Smooth muscle cell (in vitro differentiated cells): ENCODE results near the gene YEATS2. TPM values are rescaled to one million over a fixed set of nuclear protein-coding genes. Genes with fewer than 3 reads are reported as not detected.
"Not testable (repeated sequence)": the region's sequence is repeated elsewhere in the genome, so short reads cannot be mapped to it uniquely, and the experiment has no call there.

Experiments used
- DNase-seq: peaks from one replicate; lab custom pipeline; 2025; ENCODE audit not compliant: unreplicated experiment; lab: John Stamatoyannopoulos, UW
- H2AFZ ChIP-seq: fragments of 200-600 bp; sonication (generic); 2 replicates; pipeline ENCODE4 v1.6.0; 2016; ENCODE audit warnings: antibody characterized with exemption, low read depth, mild to moderate bottlenecking
- H3F3A ChIP-seq: fragments of 200-600 bp; sonication (generic); 2 replicates; pipeline ENCODE4 v1.6.0; 2017; ENCODE audit warnings: antibody characterized with exemption, low read depth
- H3K27ac ChIP-seq: fragments of 200-600 bp; sonication (generic); 2 replicates; pipeline ENCODE4 v1.5.1; 2016; ENCODE audit warnings: low read depth, mild to moderate bottlenecking
- H3K27me3 ChIP-seq: fragments of 200-600 bp; sonication (generic); 2 replicates; pipeline ENCODE4 v1.6.1; 2016; ENCODE audit warnings: low read depth, mild to moderate bottlenecking
- H3K36me3 ChIP-seq: fragments of 200-600 bp; sonication (generic); 2 replicates; pipeline ENCODE4 v1.5.1; 2016; ENCODE audit warnings: low read depth
- H3K4me1 ChIP-seq: fragments of 200-600 bp; sonication (generic); 2 replicates; pipeline ENCODE4 v1.5.1; 2016; ENCODE audit warnings: low read depth
- H3K4me2 ChIP-seq: fragments of 200-600 bp; sonication (generic); 2 replicates; pipeline ENCODE4 v1.6.0; 2016; ENCODE audit warnings: mild to moderate bottlenecking
- H3K4me3 ChIP-seq: fragments of 200-600 bp; sonication (generic); 2 replicates; pipeline ENCODE4 v1.5.1; 2016; ENCODE audit warnings: mild to moderate bottlenecking
- H3K79me2 ChIP-seq: fragments of 200-600 bp; sonication (generic); 2 replicates; pipeline ENCODE4 v1.6.0; 2016; ENCODE audit warnings: low read depth, mild to moderate bottlenecking
- H3K9ac ChIP-seq: fragments of 200-600 bp; sonication (generic); 2 replicates; pipeline ENCODE4 v1.6.0; 2016; ENCODE audit warnings: low read depth
- H3K9me3 ChIP-seq: fragments of 200-600 bp; sonication (generic); replicated peaks from 2 replicates; pipeline ENCODE4 v1.5.1; 2016; ENCODE audit warnings: low read depth
- H4K20me1 ChIP-seq: fragments of 200-600 bp; sonication (generic); 2 replicates; pipeline ENCODE4 v1.6.0; 2016; ENCODE audit warnings: low read depth
- WGBS: methylation state at CpG from one replicate; pipeline ENCODE4 v1.1.7; 2016; ENCODE audit warnings: low lambda C conversion rate; 5-methylcytosine and 5-hydroxymethylcytosine counted together
- polyA plus RNA-seq: library from polyadenylated mRNA; unstranded; fragments of >200 nt; fragmentation: Nextera tagmentation; extraction: Ambion mirVana; gene quantifications from 2 replicates; pipeline ENCODE4 v1.2.1, GENCODE V29; 2016
- total RNA-seq: library from RNA; depleted of rRNA; stranded (reverse); fragments of >200 nt; gene quantifications from 2 replicates; pipeline ENCODE4 v1.2.3, GENCODE V29; 2014
- TF ChIP-seq, protein P1 (sequence below): fragments of 200-600 bp; sonication (generic); IDR thresholded peaks from 2 replicates; pipeline ENCODE4 v1.5.1; 2017; ENCODE audit warnings: borderline replicate concordance, mild to moderate bottlenecking, antibody characterized with exemption; ENCODE audit not compliant: insufficient read depth, poor library complexity, severe bottlenecking

Gene YEATS2
- total and polyA plus RNA-seq, 2 experiments from 2014 or later, result 19.9 to 30.4 TPM

DNA sequence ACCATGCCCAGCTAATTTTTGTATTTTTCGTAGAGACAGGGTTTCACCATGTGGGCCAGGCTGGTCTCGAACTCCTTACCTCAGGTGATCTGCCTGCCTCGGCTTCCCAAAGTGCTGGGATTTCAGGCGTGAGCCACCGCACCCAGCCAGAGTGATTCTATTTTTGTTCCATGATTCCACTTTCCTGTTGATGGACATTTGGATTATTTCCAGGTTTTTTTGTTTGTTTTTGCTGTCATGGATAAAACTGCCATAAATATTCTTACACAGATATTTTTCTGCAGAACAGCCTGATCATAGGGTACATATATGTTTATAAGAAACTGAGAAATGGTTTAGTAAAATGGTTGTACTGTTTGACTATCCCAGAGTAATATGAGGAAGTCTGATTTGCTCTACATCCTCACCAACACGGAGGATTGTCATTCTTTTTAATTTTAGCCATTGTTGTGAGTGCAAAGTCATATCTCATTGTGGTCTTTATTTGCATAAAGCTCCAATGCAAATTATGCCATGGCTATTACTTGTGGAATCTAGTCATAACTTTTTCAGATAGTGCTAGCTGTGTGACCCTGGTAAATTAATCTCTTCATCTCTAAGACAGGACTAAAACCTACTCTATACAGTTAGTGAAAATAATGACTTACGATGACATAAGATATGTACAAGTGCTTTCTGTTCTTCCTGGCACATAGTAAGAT, 85.1 kb downstream of the YEATS2 start:
- no peaks in the 10 kb centered on the region for H3K27me3 ChIP-seq
- H3F3A ChIP-seq, result no peaks in the 10 kb centered on the region
- peaks cover 27% of the 10 kb centered on the region for H3K36me3 ChIP-seq
- no peak overlapping the region for H2AFZ ChIP-seq
- H4K20me1 ChIP-seq, result peaks cover 28% of the 10 kb centered on the region
- no peak overlapping the region for H3K4me3 ChIP-seq
- no peak overlapping the region for H3K9ac ChIP-seq
- H3K9me3 ChIP-seq, result no peaks in the 10 kb centered on the region
- TF ChIP-seq, protein P1, sequence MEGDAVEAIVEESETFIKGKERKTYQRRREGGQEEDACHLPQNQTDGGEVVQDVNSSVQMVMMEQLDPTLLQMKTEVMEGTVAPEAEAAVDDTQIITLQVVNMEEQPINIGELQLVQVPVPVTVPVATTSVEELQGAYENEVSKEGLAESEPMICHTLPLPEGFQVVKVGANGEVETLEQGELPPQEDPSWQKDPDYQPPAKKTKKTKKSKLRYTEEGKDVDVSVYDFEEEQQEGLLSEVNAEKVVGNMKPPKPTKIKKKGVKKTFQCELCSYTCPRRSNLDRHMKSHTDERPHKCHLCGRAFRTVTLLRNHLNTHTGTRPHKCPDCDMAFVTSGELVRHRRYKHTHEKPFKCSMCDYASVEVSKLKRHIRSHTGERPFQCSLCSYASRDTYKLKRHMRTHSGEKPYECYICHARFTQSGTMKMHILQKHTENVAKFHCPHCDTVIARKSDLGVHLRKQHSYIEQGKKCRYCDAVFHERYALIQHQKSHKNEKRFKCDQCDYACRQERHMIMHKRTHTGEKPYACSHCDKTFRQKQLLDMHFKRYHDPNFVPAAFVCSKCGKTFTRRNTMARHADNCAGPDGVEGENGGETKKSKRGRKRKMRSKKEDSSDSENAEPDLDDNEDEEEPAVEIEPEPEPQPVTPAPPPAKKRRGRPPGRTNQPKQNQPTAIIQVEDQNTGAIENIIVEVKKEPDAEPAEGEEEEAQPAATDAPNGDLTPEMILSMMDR, result no peak
- 97% methylated on average over 7 of the region's 7 CpGs for WGBS
- no peak overlapping the region for H3K27ac ChIP-seq
- H3K4me2 ChIP-seq, result no peak overlapping the region
- peaks cover 4% of the 10 kb centered on the region for H3K79me2 ChIP-seq
- no peaks in the 10 kb centered on the region for H3K4me1 ChIP-seq
- no peak for DNase-seq

DNA sequence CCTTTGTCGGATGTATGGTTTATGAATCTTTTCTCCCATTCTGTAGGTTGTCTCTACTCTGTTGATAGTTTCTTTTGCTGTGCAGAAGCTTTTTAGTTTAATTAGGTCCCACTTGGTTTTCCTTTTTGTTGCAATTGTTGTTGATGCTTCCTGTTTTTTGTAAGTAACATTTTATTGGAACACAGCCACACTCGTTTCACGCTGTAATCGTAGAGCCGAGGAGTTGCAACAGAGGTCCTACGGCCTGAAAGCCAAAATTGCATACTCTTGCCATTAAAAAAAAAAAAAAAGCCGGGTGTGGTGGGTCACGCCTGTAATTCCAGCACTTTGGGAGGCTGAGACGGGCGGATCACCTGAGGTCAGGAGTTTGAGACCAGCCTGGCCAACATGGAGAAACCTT, 86.9 kb downstream of the YEATS2 start:
- not testable (repeated sequence) for H3K9me3 ChIP-seq, H3K9ac ChIP-seq, H3F3A ChIP-seq, H3K27me3 ChIP-seq, H3K4me3 ChIP-seq, H2AFZ ChIP-seq, DNase-seq, H3K4me1 ChIP-seq, H3K79me2 ChIP-seq, H3K27ac ChIP-seq, H3K4me2 ChIP-seq
- peaks cover 42% of the 10 kb centered on the region for H4K20me1 ChIP-seq
- H3K36me3 ChIP-seq, result peaks cover 20% of the 10 kb centered on the region
- 97% methylated on average over 10 of the region's 10 CpGs for WGBS

DNA sequence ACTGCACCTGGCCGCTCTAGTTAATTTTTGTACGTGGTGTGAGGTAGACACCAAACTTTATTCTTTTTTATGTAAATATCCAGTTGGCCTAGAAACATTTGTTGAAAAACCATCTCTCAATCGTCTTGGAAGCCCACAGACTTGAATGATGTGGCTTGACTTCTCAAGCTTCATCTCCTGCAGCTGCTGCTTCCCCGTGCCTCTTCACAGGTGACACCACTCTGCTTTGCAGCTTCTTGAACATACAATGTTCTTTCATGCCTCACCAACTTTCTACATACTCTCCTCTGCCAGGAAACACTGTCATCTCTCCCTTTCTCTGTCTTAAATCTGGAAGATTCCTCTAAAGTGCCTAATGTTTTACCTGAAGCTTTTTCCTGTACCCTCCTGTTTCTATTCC, 92.2 kb downstream of the YEATS2 start:
- Histone ChIP-seq H3K36me3 (peaks cover 6% of the 10 kb centered on the region), H3K4me2 (no peak overlapping the region), H3K27me3 (no peaks in the 10 kb centered on the region), H3K27ac (no peak overlapping the region), H3K4me3 (no peak overlapping the region), H3F3A (no peaks in the 10 kb centered on the region), H3K4me1 (no peaks in the 10 kb centered on the region), H2AFZ (no peak overlapping the region), H3K79me2 (no peaks in the 10 kb centered on the region), H3K9me3 (no peaks in the 10 kb centered on the region), H3K9ac (no peak overlapping the region), H4K20me1 (peaks cover 45% of the 10 kb centered on the region)
- no peak for DNase-seq
- TF ChIP-seq, protein P1, result no peak
- WGBS, result 97% methylated on average over 4 of the region's 4 CpGs

DNA sequence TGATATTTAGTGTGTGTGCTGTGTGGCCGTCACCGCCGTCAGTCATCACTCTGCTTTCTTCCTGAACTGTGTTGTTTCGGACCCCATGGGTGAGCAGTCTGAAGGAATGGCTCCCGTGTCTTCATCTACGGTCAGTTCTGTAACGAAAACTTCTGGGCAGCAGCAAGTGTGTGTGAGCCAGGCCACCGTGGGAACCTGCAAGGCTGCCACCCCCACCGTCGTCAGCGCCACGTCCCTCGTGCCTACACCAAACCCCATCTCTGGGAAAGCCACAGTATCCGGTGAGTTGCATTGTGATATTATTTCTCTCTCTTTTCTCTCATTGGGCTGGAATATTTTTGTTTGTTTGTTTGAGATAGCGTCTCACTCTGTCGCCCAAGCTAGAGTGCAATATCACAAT, 93.1 kb downstream of the YEATS2 start:
- no peak overlapping the region for H3K9ac ChIP-seq
- no peaks in the 10 kb centered on the region for H3K4me1 ChIP-seq
- TF ChIP-seq, protein P1, result no peak
- H3K79me2 ChIP-seq, result no peaks in the 10 kb centered on the region
- H3K27ac ChIP-seq, result no peak overlapping the region
- H3K9me3 ChIP-seq, result no peaks in the 10 kb centered on the region
- H3K27me3 ChIP-seq, result no peaks in the 10 kb centered on the region
- H3K4me3 ChIP-seq, result no peak overlapping the region
- no peaks in the 10 kb centered on the region for H3F3A ChIP-seq
- no peak for DNase-seq
- WGBS, result 99% methylated on average over 16 of the region's 16 CpGs
- H3K4me2 ChIP-seq, result no peak overlapping the region
- H2AFZ ChIP-seq, result no peak overlapping the region
- H4K20me1 ChIP-seq, result peaks cover 44% of the 10 kb centered on the region
- peaks cover 6% of the 10 kb centered on the region for H3K36me3 ChIP-seq
